Mesendoderm (in vitro differentiated cells): Measurements from ENCODE around the gene MS4A2.
"Not testable (repeated sequence)": the region's sequence is repeated elsewhere in the genome, so short reads cannot be mapped to it uniquely, and the experiment has no call there.

Experiments used
- DNase-seq: peaks from one replicate; pipeline ENCODE4 v3.0.0; 2013
- H2AK5ac ChIP-seq: 2 replicates; pipeline ENCODE4 v1.6.1; 2013; ENCODE audit warnings: low read length, inconsistent platforms
- H2BK120ac ChIP-seq: 2 replicates; pipeline ENCODE4 v1.6.1; 2013; ENCODE audit warnings: low read depth, mild to moderate bottlenecking, low read length, moderate library complexity, mixed read lengths
- H2BK15ac ChIP-seq: replicated peaks from 2 replicates; pipeline ENCODE4 v1.6.1; 2013; ENCODE audit warnings: low read depth, mild to moderate bottlenecking, moderate library complexity
- H2BK5ac ChIP-seq: 2 replicates; pipeline ENCODE4 v1.6.1; 2013; ENCODE audit warnings: low read length, inconsistent platforms
- H3K18ac ChIP-seq: 2 replicates; pipeline ENCODE4 v1.6.1; 2013; ENCODE audit warnings: mild to moderate bottlenecking, low read length, mixed read lengths
- H3K23ac ChIP-seq: one replicate; pipeline ENCODE4 v1.6.1; 2013; ENCODE audit warnings: low read length
- H3K27ac ChIP-seq: 2 replicates; pipeline ENCODE4 v1.5.1; 2013; ENCODE audit warnings: low read depth, mild to moderate bottlenecking, inconsistent platforms, low read length, moderate library complexity
- H3K27me3 ChIP-seq: 2 replicates; pipeline ENCODE4 v1.6.1; 2013; ENCODE audit warnings: low read length, control low read depth, mild to moderate bottlenecking, inconsistent platforms; ENCODE audit not compliant: insufficient read depth, poor library complexity
- H3K36me3 ChIP-seq: 2 replicates; pipeline ENCODE4 v1.6.1; 2013; ENCODE audit warnings: low read length, inconsistent platforms; ENCODE audit not compliant: control insufficient read depth, insufficient read depth
- H3K4ac ChIP-seq: one replicate; pipeline ENCODE4 v1.6.1; 2013; ENCODE audit warnings: low read depth, mild to moderate bottlenecking, low read length, moderate library complexity
- H3K4me1 ChIP-seq: 2 replicates; pipeline ENCODE4 v1.6.1; 2013; ENCODE audit warnings: low read depth, low read length, inconsistent platforms; ENCODE audit not compliant: control insufficient read depth
- H3K4me2 ChIP-seq: 2 replicates; pipeline ENCODE4 v1.6.1; 2013; ENCODE audit warnings: low read length
- H3K4me3 ChIP-seq: 2 replicates; pipeline ENCODE4 v1.5.1; 2013; ENCODE audit warnings: mild to moderate bottlenecking, low read length
- H3K56ac ChIP-seq: one replicate; pipeline ENCODE4 v1.6.1; 2013; ENCODE audit warnings: low read length
- H3K79me1 ChIP-seq: 2 replicates; pipeline ENCODE4 v1.6.1; 2013; ENCODE audit warnings: low read length, inconsistent platforms
- H3K79me2 ChIP-seq: 2 replicates; pipeline ENCODE4 v1.6.1; 2013; ENCODE audit warnings: mild to moderate bottlenecking, low read length; ENCODE audit not compliant: control insufficient read depth, insufficient read depth
- H3K9ac ChIP-seq: 2 replicates; pipeline ENCODE4 v1.6.1; 2013; ENCODE audit warnings: low read length, inconsistent platforms
- H4K5ac ChIP-seq: one replicate; pipeline ENCODE4 v1.6.1; 2013; ENCODE audit warnings: low read length
- H4K8ac ChIP-seq: one replicate; pipeline ENCODE4 v1.6.1; 2013; ENCODE audit warnings: low read depth, mild to moderate bottlenecking, control low read depth, low read length, moderate library complexity
- WGBS: extraction: QIAGEN DNeasy Blood & Tissue Kit; methylation state at CpG from one replicate; pipeline ENCODE4 v1.1.7; 2013; ENCODE audit warnings: low lambda C conversion rate, missing lambda C conversion rate; ENCODE audit not compliant: insufficient coverage; ENCODE audit errors: extremely low coverage; 5-methylcytosine and 5-hydroxymethylcytosine counted together

The MS4A2 gene

DNA sequence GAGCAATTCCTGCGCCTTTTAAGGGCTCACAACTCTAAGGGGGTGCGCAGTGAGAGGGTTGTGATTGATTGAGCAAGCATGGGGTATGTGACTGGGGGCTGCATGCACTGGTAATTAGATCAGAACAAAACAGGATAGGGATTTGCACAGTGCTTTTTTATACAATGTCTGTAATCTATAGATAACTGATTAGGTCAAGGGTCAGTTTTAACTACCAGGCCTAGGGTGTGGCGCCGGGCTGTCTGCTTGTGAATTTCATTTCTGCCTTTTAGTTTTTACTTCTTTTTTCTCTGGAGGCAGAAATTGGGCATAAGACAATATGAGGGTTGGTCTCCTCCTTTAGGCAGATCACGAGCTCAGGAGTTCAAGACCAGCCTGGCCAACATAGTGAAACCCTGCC is 20.2 kb downstream of the MS4A2 start:
- not testable (repeated sequence) for H2BK120ac ChIP-seq, H4K5ac ChIP-seq, H3K9ac ChIP-seq, H3K4me3 ChIP-seq, H2AK5ac ChIP-seq, H3K4me1 ChIP-seq, H3K4ac ChIP-seq, H3K4me2 ChIP-seq, H3K18ac ChIP-seq, H3K79me2 ChIP-seq, H4K8ac ChIP-seq, H3K23ac ChIP-seq, H2BK5ac ChIP-seq, DNase-seq, H3K79me1 ChIP-seq, H2BK15ac ChIP-seq, H3K27me3 ChIP-seq, H3K56ac ChIP-seq, H3K27ac ChIP-seq, H3K36me3 ChIP-seq
- WGBS = no CpG with 5 or more reads among the region's 5 CpGs

DNA sequence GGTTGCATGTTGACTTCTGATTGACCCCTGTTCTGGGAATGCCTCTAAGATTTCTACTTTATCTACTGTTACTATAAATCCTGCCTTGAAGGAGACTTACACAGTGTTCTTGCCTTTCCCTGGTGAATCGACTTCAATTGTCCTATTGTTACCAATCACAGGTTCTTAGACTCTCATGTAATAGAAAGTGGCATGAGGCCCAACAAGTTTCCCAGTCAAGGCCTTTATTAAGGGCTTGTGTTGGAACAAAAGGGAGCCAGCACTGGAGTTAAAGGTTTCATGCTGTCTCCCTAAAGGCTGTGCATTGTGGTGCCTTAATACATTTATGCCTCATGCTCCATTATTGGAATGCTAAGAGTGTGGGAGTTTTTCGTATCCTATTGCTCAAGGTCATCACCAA is 23.3 kb downstream of the MS4A2 start:
- Histone ChIP-seq H3K36me3 (no peaks in the 10 kb centered on the region), H2BK15ac (no peak overlapping the region), H2AK5ac (no peak overlapping the region), H3K27ac (no peak overlapping the region), H3K4ac (no peak overlapping the region), H3K4me3 (no peak overlapping the region), H3K79me1 (no peaks in the 10 kb centered on the region), H4K5ac (no peak overlapping the region), H3K18ac (no peak overlapping the region), H3K23ac (no peak overlapping the region), H4K8ac (no peak overlapping the region), H3K79me2 (no peaks in the 10 kb centered on the region), H2BK5ac (no peak overlapping the region), H3K4me2 (no peak overlapping the region), H3K56ac (no peak overlapping the region), H3K27me3 (no peaks in the 10 kb centered on the region), H2BK120ac (no peak overlapping the region), H3K9ac (no peak overlapping the region), H3K4me1 (peaks cover 2% of the 10 kb centered on the region)
- no CpG with 5 or more reads among the region's 2 CpGs for WGBS
- DNase-seq = no peak

GRCh38 chr11:60116996-60117790 is 28.7 kb downstream of the MS4A2 start:
- H3K27ac ChIP-seq = no peak overlapping the region
- no peak overlapping the region for H3K4me3 ChIP-seq
- H3K27me3 ChIP-seq = no peaks in the 10 kb centered on the region
- no peak overlapping the region for H3K4me2 ChIP-seq
- H3K4ac ChIP-seq = no peak overlapping the region
- H3K23ac ChIP-seq = no peak overlapping the region
- no peak overlapping the region for H4K8ac ChIP-seq
- H3K79me2 ChIP-seq = no peaks in the 10 kb centered on the region
- no peak overlapping the region for H3K18ac ChIP-seq
- no peak overlapping the region for H2BK5ac ChIP-seq
- no peak overlapping the region for H4K5ac ChIP-seq
- H3K9ac ChIP-seq = no peak overlapping the region
- H2BK15ac ChIP-seq = no peak overlapping the region
- H3K79me1 ChIP-seq = no peaks in the 10 kb centered on the region
- H3K56ac ChIP-seq = no peak overlapping the region
- no peak for DNase-seq
- H2BK120ac ChIP-seq = no peak overlapping the region
- H3K4me1 ChIP-seq = peaks cover 7% of the 10 kb centered on the region
- H2AK5ac ChIP-seq = no peak overlapping the region
- H3K36me3 ChIP-seq = no peaks in the 10 kb centered on the region

- Histone ChIP-seq H3K79me2 (no peaks in the 10 kb centered on the region), H2AK5ac (no peak overlapping the region), H3K27me3 (no peaks in the 10 kb centered on the region), H3K79me1 (no peaks in the 10 kb centered on the region), H3K23ac (no peak overlapping the region), H3K4me3 (no peak overlapping the region), H4K5ac (no peak overlapping the region), H2BK15ac (no peak overlapping the region), H3K18ac (no peak overlapping the region), H3K4me1 (peaks cover 5% of the 10 kb centered on the region), H4K8ac (no peak overlapping the region), H2BK5ac (no peak overlapping the region), H3K56ac (no peak overlapping the region), H3K9ac (no peak overlapping the region), H3K4ac (no peak overlapping the region), H2BK120ac (no peak overlapping the region), H3K4me2 (no peak overlapping the region), H3K27ac (no peak overlapping the region), H3K36me3 (no peaks in the 10 kb centered on the region)
- no CpG with 5 or more reads among the region's 2 CpGs for WGBS
- no peak for DNase-seq
These were observed 29.9 kb downstream of the MS4A2 start for GRCh38 chr11:60118338-60118737.

DNA sequence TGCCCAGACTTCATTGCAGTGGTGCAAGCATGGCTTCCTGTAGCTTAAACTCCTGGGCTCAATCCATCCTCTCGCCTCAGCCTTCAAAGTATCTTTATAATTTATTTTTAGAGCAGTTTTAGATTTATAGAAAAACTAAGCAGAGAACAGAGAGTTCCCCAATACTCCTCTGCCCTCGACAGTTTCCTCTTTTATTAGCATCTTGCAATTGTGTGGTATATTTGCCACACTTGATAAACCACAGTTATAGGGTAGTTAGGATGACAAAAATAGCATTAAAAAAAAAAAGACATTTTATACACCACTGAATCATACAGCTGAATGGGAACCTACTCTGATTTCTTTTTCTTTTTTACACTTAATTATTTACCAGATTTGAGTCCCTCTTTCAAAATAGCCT is 31.2 kb downstream of the MS4A2 start:
- no peak overlapping the region for H2BK15ac ChIP-seq
- no peak overlapping the region for H2BK120ac ChIP-seq
- H3K27me3 ChIP-seq = no peaks in the 10 kb centered on the region
- H2AK5ac ChIP-seq = no peak overlapping the region
- H3K4me2 ChIP-seq = no peak overlapping the region
- H3K18ac ChIP-seq = no peak overlapping the region
- WGBS = no CpG with 5 or more reads among the region's 2 CpGs
- peaks cover 5% of the 10 kb centered on the region for H3K4me1 ChIP-seq
- no peak overlapping the region for H4K8ac ChIP-seq
- no peak for DNase-seq
- no peaks in the 10 kb centered on the region for H3K79me1 ChIP-seq
- H3K56ac ChIP-seq = no peak overlapping the region
- H3K9ac ChIP-seq = no peak overlapping the region
- H3K4me3 ChIP-seq = no peak overlapping the region
- H2BK5ac ChIP-seq = no peak overlapping the region
- no peaks in the 10 kb centered on the region for H3K79me2 ChIP-seq
- H3K4ac ChIP-seq = no peak overlapping the region
- H3K36me3 ChIP-seq = no peaks in the 10 kb centered on the region
- H3K23ac ChIP-seq = no peak overlapping the region
- no peak overlapping the region for H3K27ac ChIP-seq
- H4K5ac ChIP-seq = no peak overlapping the region

DNA sequence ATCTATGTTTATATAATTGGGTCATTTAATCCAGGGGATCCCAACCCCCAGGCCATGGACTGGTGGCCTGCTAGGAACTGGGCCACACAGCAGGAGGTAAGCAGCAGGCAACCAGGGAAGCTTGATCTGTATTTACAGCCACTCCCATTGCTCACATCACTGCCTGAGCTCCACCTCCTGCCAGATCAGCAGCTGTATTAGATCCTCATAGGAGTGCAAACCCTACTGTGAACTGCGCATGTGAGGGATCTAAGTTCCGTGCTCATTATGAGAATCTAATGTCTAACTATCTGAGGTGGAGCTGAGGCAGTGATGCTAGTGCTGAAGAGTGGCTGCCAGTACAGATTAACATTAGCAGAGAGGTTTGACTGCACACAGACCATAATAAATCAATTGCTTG is 32.8 kb downstream of the MS4A2 start:
- Histone ChIP-seq H2BK5ac (no peak overlapping the region), H3K23ac (no peak overlapping the region), H2AK5ac (no peak overlapping the region), H2BK15ac (no peak overlapping the region), H3K4me3 (no peak overlapping the region), H4K5ac (no peak overlapping the region), H3K56ac (peak overlapping the region; percentile 25), H3K79me1 (no peaks in the 10 kb centered on the region), H3K18ac (no peak overlapping the region), H3K4me2 (no peak overlapping the region), H3K27me3 (no peaks in the 10 kb centered on the region), H3K27ac (no peak overlapping the region), H3K36me3 (no peaks in the 10 kb centered on the region), H2BK120ac (no peak overlapping the region), H3K4ac (no peak overlapping the region), H3K79me2 (no peaks in the 10 kb centered on the region), H4K8ac (no peak overlapping the region), H3K9ac (no peak overlapping the region), H3K4me1 (peaks cover 5% of the 10 kb centered on the region)
- no CpG with 5 or more reads among the region's 2 CpGs for whole genome bisulfite sequencing
- DNase-seq = peak; percentile 60
